OCI-M1 (cell line): ENCODE measurements around the gene TRIM65.
A peak's percentile ranks its signal among the peaks of the same experiment; 100 is the strongest.

Source experiments
- DNase-seq: peaks from one replicate; lab custom pipeline; 2025; lab: John Stamatoyannopoulos, UW

TRIM65 gene

GRCh38 chr17:75917141-75917916 lies 20.6 kb upstream of the TRIM65 start:
- no peak for DNase-seq

GRCh38 chr17:75915268-75915667 lies 18.5 kb upstream of the TRIM65 start:
- no peak for DNase-seq

- DNase-seq: no peak
These were observed 18.0 kb upstream of the TRIM65 start for GRCh38 chr17:75914643-75915267.

GRCh38 chr17:75913537-75914210 lies 16.9 kb upstream of the TRIM65 start:
- DNase-seq: no peak

- DNase-seq: no peak
These were observed 13.9 kb upstream of the TRIM65 start for GRCh38 chr17:75910699-75911098.

DNA sequence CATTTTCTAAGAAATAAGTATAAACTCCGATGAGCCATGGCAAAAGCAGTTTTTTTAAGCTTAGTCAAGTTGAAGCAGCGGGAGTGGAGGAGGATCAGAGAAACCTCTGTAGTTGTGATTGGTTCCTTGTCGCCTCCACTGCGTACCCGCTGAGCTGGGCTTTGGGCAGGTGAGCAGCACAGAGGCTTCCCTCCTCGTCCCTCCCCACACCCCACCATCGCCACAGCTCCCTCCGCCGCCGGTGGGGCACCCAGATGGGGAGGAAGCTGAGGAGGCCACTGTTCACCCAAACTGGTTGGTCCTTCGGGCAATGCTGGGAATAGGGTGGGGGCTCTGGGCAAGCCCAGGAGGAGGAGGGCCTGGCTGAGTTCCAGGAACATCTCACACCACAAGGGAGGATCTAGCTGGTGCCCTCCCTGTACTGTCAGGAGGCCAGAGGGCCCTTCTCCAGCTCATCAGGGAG lies 13.1 kb upstream of the TRIM65 start:
- DNase-seq: peak; percentile 23

DNA sequence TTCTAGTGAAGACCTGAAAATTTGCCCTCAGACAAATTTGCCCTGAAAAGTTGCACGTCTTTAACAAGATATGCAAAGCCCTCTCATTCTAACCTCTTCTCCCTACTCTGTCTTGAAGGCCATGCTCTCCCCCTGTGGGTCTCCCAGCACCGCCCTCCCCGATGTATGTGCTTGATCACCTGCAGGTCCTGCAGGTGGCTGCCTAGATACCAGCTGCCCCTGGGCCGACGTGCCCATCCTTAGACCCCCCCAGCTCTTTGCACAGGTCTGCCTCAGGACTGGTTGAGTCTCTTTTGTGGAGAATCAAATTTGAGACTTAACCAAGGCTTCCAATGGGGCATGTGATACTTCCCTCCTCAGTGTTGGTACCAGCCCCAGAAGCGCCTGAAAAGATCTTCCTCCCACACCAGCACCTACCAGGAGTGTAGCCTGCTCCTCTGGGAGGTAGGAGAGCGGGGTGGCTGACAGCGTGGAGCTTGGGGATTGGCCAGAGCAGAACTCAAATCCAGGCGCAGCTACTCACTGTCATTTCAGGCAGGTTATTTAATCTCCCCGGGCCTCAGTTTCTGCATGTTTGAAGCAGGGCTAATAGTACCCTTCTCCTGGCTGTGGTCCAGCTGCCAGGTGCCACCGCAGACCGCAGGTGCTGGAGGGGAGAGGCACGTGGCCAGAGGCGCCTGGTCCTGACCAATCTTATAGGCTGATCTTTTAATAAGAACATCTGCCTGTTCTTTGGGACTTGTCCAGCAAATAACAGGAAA lies 12.5 kb upstream of the TRIM65 start:
- no peak for DNase-seq

DNA sequence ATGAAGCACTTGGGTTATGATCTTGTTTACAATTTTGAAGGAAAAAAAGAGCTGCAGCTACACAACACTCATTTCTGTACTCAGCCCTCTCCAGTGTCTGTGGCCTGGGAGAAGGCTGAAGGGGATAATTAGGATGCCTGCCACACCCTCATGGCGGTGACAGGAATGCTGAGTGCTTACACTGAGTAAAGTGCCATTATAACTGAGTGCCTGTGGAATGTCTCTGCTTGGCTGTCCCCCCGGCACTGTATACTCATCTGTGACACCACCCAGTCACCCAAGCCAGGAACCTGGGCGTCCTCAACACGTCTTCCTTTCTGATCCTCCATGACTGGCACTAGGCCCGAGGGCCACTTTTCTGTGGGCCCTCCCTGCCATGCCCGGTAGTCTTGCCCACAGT lies 11.4 kb upstream of the TRIM65 start:
- no peak for DNase-seq

DNA sequence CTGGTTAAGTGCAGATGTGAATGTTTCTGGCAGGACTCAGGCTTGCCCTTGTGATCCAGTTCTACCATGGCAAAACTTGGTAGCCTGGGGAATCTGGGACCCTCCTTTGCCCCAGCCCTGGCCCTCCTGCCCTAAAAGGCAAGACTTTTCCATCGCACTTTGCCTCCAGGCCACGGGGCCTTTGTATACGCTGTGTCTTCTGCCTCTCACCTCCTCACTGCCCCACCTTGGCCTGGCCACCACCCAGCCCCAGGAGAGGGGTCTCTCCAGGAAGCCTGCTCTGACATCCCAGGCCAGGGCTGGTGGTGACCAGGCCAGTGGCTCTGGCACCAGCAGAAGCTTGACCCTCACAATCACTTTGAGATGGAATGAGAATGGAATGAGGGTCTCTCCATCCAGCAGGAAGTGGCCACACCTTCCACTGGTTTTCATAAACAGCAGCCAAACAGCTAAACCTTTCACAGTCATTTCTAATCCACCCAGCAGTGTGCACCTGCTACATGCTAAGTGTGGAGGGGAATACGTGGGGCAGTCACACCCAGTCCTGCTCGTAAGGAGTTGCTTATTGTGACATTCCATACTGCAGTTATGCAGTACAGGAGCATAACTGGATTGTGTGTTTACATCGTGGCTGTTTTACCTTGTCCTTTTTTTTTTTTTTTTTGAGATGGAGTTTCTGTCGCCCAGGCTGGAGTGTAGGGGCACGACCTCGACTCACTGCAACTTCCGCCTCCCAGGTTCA lies 9.6 kb upstream of the TRIM65 start:
- no peak for DNase-seq

DNA sequence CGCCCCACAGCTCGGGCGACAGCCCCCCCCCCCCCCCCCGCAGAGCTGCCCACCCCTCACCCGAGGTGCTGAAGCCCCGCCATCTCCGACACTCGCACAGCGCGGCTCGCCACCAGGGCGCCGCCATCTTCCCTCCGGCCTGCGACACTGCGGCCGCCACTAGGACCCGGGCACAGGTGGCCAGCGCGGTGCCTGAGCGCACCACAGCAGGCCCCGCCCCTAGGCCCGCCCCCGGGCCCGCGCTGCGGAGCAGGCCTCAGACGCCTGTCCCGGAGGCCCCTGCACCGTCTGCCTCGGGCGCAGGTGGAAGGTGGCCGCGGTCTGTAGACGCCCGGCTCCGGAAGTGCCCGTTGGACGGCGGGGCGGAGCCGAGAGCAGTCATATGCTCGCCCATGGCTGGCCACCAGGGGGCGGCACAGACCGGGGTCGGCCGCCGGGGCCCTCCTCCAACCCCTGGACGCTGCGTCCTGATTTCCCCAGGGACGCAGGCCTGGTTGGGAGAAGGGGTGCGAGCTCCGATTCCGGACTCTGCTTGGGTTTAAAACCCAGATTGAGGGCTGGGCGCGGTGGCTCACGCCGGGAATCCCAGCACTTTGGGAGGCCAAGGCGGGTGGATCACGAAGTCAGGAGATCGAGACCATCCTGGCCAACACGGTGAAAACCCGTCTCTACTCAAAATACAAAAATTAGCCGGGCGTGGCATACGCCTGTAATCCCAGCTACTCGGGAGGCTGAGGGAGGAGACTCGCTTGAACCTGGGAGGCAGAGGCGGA lies 8.2 kb upstream of the TRIM65 start, which contains the start of gene MRPL38:
Gene MRPL38 (minus strand): TSS at position 136 of the 773 bp plus-strand sequence. CDS start 9 bp downstream, at position 127.
- DNase-seq: peak; percentile 97

DNA sequence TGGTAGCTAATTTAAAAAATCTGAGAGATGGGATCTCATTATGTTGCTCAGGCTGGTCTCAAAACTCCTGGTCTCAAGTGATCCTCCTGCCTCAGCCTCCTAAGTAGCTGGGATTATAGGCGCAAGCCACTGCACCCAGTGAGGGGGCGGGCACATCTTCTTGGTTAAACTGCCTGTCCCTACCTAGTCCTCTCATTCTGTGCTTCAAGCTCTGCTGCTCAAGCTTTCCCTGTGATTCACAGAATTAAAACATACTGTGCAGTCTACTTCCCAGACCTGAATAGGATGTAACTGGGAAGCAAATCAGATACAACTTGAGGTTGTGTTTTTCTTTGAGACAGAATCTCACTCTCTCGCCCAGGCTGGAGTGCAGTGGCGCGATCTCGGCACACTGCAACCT lies 5.7 kb upstream of the TRIM65 start:
- DNase-seq: no peak

DNA sequence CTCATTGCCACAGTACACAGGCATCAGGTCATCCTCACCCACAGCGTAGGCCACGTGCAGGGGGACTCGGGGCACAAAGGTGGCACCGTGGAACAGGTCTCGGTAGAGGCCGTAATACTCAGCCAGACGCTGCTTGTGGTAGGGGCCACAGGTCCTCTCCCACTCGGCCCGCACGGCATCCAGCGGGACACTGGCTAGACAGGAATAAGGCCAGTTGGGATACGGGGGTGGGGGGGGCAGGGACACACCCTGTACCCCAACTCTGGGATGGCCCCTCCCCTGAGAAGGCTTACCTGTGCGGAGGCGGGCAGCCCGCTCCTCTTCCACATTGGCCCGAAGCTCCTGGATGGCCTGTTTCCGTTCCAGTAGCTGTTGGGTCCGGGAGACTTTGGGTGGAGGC lies 5.0 kb upstream of the TRIM65 start:
- DNase-seq: no peak

- no peak for DNase-seq
These were observed 4.2 kb upstream of the TRIM65 start for GRCh38 chr17:75900691-75901533.

DNA sequence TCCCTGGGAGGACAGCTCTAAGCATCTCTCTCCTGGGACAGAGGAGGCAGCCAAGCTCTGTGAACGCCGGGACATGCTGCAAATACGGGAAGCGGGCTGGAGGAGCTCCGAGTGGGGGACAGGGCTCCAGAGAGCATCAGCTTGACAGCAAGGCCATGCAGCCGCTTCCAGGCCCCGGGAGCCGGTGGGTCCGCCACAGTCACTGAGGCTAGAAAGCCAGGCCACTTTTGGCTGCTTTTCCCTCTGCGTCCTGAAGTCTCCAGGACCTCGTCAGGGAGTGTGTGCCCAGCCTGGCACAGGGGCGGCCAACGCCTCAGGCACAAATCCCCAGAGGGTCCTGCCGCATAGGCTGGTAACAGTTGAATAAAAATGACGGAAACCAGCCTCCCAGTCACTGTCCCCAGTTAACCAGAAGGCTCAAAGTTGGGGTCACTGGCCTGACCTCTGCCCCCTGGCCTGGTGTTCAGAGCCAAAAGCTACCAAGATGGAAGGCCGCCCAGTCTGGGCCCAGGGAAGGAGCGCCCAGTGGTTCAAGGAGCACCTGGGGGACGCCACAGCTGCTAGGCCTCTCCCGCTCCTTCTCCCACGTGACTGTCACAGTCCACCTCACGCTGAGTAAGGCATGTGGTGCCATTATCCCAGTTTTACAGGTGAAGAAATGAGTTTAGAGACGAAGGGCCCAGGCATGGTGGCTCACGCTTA lies 3.2 kb upstream of the TRIM65 start:
- DNase-seq: no peak

- DNase-seq: no peak
These were observed 2.6 kb upstream of the TRIM65 start for GRCh38 chr17:75899353-75899752.

GRCh38 chr17:75898791-75899190 lies 2.0 kb upstream of the TRIM65 start:
- DNase-seq: no peak

DNA sequence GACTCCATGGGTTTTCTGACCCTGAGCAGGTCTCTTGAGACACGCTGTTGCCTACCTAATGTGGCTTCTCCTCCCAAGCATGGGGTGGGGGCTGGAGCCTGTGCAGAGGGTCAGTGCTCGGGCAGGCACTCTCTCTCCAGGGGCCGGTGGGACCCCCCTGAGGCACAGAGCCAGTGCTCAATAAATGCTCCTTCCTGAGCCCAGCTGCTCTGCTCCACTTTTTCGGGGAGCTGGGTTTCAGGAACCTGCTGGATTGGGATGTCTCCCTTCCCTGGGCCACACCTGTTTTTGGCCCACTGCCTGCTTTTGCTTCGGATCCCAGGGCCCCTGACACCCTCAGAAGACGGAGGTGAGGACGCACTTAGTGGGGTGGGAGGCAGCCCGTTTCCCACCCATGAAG lies 1.3 kb upstream of the TRIM65 start:
- no peak for DNase-seq

GRCh38 chr17:75897160-75898019 lies 639 bp upstream of the TRIM65 start:
- no peak for DNase-seq
